22Rv1 (cell line): ENCODE data around the gene WDR83.

Experiments used
- ZFX ChIP-seq: fragments of 450-650 bp; IDR thresholded peaks from 2 replicates; pipeline ENCODE4 v1.6.1; 2017; ENCODE audit warnings: antibody characterized with exemption, borderline replicate concordance
- TF ChIP-seq, protein P1 (sequence below): fragments of 450-650 bp; IDR thresholded peaks from 2 replicates; pipeline ENCODE4 v1.5.1; 2017; ENCODE audit warnings: mild to moderate bottlenecking

DNA sequence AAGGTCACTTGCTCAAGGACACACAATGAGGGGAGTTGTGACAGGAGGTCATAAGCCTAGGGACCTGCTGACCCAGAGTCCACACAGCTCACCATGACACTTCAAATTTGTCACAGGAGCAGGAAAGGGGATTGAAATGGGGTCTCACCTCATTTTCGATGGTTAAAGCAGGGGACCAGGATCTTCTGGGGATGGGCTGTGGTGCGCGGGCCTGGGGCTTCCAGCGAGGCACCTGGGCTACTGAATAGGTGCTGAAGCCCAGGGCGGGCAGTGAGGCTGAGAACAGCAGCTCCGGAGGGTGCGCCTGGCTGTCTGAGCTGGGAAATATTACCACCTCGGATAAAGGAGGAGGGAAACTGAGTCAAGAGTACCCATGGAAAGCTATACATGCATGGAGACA is 11.1 kb upstream of the WDR83 start:
- TF ChIP-seq, protein P1, sequence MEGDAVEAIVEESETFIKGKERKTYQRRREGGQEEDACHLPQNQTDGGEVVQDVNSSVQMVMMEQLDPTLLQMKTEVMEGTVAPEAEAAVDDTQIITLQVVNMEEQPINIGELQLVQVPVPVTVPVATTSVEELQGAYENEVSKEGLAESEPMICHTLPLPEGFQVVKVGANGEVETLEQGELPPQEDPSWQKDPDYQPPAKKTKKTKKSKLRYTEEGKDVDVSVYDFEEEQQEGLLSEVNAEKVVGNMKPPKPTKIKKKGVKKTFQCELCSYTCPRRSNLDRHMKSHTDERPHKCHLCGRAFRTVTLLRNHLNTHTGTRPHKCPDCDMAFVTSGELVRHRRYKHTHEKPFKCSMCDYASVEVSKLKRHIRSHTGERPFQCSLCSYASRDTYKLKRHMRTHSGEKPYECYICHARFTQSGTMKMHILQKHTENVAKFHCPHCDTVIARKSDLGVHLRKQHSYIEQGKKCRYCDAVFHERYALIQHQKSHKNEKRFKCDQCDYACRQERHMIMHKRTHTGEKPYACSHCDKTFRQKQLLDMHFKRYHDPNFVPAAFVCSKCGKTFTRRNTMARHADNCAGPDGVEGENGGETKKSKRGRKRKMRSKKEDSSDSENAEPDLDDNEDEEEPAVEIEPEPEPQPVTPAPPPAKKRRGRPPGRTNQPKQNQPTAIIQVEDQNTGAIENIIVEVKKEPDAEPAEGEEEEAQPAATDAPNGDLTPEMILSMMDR = no peak
- TF ChIP-seq ZFX = no peak
